ENCODE results near the gene CDC42BPA. TPM values are rescaled to one million over a fixed set of nuclear protein-coding genes. Genes with fewer than 3 reads are reported as not detected.
A peak's percentile ranks its signal among the peaks of the same experiment; 100 is the strongest.

The CDC42BPA gene
- total and polyA plus RNA-seq, 2 of the 13 experiments (the other 11 are each of a cell fraction or from before 2014, with no cell fraction given): 6.5 to 16.0 TPM

DNA sequence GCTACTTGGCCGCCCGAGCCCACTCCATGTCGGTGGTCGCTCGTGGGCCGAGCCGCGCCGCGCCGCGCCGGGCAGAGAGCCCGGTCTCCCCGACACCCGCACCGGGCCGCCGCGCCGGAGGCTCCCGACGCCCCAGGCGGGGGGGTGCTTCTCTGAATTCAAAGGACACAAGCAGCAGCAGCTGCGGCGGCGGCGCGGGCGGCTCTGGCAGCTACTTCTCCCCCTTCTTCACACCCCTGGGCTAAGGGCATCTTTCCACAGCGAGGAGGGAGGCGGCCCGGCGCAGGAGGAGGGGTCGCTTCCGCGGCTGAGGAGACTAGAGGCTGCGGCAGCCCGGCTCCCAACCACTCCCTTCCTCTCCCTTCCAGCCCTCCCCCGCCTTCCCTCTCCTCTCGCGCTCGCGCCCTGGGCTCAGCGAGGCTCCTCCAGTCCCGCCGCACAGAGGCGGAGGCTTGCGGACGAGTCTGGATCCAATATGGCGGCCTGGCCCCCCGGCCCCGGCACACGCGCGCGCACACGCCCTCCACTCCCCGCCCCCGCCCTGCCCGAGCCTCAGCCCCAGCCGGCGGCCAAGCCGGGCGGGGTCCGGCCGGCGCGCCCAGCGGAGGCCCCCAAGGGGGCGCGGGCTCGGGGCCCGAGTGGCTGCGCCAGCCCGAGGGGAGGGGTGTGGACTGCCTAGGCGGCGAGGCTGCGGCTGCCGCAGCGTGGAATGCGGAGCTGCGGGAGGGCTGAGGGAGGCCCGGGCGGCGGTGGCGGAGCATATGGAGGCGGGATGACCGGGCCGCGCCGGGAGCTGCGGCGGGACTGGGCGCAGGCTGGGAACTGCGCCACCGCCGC, at the start of gene CDC42BPA (continued):
- TF ChIP-seq, protein P1, sequence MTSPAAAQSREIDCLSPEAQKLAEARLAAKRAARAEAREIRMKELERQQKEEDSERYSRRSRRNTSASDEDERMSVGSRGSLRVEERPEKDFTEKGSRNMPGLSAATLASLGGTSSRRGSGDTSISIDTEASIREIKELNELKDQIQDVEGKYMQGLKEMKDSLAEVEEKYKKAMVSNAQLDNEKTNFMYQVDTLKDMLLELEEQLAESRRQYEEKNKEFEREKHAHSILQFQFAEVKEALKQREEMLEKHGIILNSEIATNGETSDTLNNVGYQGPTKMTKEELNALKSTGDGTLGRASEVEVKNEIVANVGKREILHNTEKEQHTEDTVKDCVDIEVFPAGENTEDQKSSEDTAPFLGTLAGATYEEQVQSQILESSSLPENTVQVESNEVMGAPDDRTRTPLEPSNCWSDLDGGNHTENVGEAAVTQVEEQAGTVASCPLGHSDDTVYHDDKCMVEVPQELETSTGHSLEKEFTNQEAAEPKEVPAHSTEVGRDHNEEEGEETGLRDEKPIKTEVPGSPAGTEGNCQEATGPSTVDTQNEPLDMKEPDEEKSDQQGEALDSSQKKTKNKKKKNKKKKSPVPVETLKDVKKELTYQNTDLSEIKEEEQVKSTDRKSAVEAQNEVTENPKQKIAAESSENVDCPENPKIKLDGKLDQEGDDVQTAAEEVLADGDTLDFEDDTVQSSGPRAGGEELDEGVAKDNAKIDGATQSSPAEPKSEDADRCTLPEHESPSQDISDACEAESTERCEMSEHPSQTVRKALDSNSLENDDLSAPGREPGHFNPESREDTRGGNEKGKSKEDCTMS (CRISPR knock-in tag; conservative IDR thresholded peaks at IDR 0.05): no peak
- TF ChIP-seq, protein P2, sequence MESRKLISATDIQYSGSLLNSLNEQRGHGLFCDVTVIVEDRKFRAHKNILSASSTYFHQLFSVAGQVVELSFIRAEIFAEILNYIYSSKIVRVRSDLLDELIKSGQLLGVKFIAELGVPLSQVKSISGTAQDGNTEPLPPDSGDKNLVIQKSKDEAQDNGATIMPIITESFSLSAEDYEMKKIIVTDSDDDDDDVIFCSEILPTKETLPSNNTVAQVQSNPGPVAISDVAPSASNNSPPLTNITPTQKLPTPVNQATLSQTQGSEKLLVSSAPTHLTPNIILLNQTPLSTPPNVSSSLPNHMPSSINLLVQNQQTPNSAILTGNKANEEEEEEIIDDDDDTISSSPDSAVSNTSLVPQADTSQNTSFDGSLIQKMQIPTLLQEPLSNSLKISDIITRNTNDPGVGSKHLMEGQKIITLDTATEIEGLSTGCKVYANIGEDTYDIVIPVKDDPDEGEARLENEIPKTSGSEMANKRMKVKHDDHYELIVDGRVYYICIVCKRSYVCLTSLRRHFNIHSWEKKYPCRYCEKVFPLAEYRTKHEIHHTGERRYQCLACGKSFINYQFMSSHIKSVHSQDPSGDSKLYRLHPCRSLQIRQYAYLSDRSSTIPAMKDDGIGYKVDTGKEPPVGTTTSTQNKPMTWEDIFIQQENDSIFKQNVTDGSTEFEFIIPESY (CRISPR knock-in tag; IDR thresholded peaks at IDR 0.05): no peak
- TF ChIP-seq TBX3 (IDR thresholded peaks at IDR 0.05; ENCODE audit: borderline replicate concordance) (no peak), ZNF296 (CRISPR knock-in tag; conservative IDR thresholded peaks at IDR 0.05) (no peak), ZNF564 (CRISPR knock-in tag; IDR thresholded peaks at IDR 0.05) (no peak), ATF7-NPFF (CRISPR knock-in tag; IDR thresholded peaks at IDR 0.05; ENCODE audit: low read depth) (no peak; the same call in 1 of the 2 replicates), RXRB (CRISPR knock-in tag; IDR thresholded peaks at IDR 0.05; ENCODE audit: borderline replicate concordance) (no peak), ZNF619 (CRISPR knock-in tag; IDR thresholded peaks at IDR 0.05) (no peak), ZNF75D (CRISPR knock-in tag; IDR thresholded peaks at IDR 0.05; ENCODE audit: borderline replicate concordance) (no peak), ZNF251 (CRISPR knock-in tag; IDR thresholded peaks at IDR 0.05) (no peak), MIER2 (CRISPR knock-in tag; IDR thresholded peaks at IDR 0.05) (no peak), MLLT10 (CRISPR knock-in tag; IDR thresholded peaks at IDR 0.05) (no peak), ZNF605 (CRISPR knock-in tag; IDR thresholded peaks at IDR 0.05) (no peak), IRX3 (CRISPR knock-in tag; IDR thresholded peaks at IDR 0.05; ENCODE audit: borderline replicate concordance, low read depth) (0 out of 2 replicates have a peak, but pooled peaks have one; percentile 52)
- TF ChIP-seq, protein P3, sequence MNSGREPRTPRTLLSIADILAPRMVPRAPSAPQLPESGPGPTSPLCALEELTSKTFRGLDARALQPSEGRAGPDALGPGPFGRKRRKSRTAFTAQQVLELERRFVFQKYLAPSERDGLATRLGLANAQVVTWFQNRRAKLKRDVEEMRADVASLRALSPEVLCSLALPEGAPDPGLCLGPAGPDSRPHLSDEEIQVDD (CRISPR knock-in tag; IDR thresholded peaks at IDR 0.05; ENCODE audit: borderline replicate concordance): no peak
- TF ChIP-seq, protein P4, sequence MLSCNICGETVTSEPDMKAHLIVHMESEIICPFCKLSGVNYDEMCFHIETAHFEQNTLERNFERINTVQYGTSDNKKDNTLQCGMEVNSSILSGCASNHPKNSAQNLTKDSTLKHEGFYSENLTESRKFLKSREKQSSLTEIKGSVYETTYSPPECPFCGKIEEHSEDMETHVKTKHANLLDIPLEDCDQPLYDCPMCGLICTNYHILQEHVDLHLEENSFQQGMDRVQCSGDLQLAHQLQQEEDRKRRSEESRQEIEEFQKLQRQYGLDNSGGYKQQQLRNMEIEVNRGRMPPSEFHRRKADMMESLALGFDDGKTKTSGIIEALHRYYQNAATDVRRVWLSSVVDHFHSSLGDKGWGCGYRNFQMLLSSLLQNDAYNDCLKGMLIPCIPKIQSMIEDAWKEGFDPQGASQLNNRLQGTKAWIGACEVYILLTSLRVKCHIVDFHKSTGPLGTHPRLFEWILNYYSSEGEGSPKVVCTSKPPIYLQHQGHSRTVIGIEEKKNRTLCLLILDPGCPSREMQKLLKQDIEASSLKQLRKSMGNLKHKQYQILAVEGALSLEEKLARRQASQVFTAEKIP (CRISPR knock-in tag; IDR thresholded peaks at IDR 0.05; ENCODE audit: borderline replicate concordance): no peak
- TF ChIP-seq, protein P5, sequence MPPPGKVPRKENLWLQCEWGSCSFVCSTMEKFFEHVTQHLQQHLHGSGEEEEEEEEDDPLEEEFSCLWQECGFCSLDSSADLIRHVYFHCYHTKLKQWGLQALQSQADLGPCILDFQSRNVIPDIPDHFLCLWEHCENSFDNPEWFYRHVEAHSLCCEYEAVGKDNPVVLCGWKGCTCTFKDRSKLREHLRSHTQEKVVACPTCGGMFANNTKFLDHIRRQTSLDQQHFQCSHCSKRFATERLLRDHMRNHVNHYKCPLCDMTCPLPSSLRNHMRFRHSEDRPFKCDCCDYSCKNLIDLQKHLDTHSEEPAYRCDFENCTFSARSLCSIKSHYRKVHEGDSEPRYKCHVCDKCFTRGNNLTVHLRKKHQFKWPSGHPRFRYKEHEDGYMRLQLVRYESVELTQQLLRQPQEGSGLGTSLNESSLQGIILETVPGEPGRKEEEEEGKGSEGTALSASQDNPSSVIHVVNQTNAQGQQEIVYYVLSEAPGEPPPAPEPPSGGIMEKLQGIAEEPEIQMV (CRISPR knock-in tag; IDR thresholded peaks at IDR 0.05; ENCODE audit: low read depth): no peak
- TF ChIP-seq, protein P6, sequence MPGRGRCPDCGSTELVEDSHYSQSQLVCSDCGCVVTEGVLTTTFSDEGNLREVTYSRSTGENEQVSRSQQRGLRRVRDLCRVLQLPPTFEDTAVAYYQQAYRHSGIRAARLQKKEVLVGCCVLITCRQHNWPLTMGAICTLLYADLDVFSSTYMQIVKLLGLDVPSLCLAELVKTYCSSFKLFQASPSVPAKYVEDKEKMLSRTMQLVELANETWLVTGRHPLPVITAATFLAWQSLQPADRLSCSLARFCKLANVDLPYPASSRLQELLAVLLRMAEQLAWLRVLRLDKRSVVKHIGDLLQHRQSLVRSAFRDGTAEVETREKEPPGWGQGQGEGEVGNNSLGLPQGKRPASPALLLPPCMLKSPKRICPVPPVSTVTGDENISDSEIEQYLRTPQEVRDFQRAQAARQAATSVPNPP (CRISPR knock-in tag; IDR thresholded peaks at IDR 0.05): 0 out of 2 replicates have a peak, but pooled peaks have one; percentile 15
